Glutamatergic neuron (in vitro differentiated cells): Measurements from ENCODE around the gene DMAC1. TPM values are rescaled to one million over a fixed set of nuclear protein-coding genes. Genes with fewer than 3 reads are reported as not detected.

Experiments used
- DNase-seq: peaks from one replicate; pipeline ENCODE4 v3.0.0; 2022
- H3K27ac Mint-ChIP-seq: one replicate; pipeline ENCODE4 v1.8.0; 2020; ENCODE audit warnings: mild to moderate bottlenecking, mixed read lengths, inconsistent platforms; ENCODE audit not compliant: unreplicated experiment
- H3K27me3 Mint-ChIP-seq: one replicate; pipeline ENCODE4 v1.8.0; 2020; ENCODE audit warnings: mild to moderate bottlenecking, moderate library complexity, mixed read lengths, inconsistent platforms; ENCODE audit not compliant: unreplicated experiment
- H3K36me3 Mint-ChIP-seq: one replicate; pipeline ENCODE4 v1.8.0; 2020; ENCODE audit warnings: mild to moderate bottlenecking, mixed read lengths, inconsistent platforms; ENCODE audit not compliant: unreplicated experiment
- H3K4me1 Mint-ChIP-seq: one replicate; pipeline ENCODE4 v1.8.0; 2020; ENCODE audit warnings: mild to moderate bottlenecking, low read depth, mixed read lengths, inconsistent platforms; ENCODE audit not compliant: unreplicated experiment
- H3K4me3 Mint-ChIP-seq: one replicate; pipeline ENCODE4 v1.8.0; 2020; ENCODE audit warnings: mild to moderate bottlenecking, mixed read lengths, inconsistent platforms; ENCODE audit not compliant: unreplicated experiment
- H3K9me3 Mint-ChIP-seq: one replicate; pipeline ENCODE4 v1.8.0; 2020; ENCODE audit warnings: mild to moderate bottlenecking, moderate library complexity, mixed read lengths, inconsistent platforms; ENCODE audit not compliant: unreplicated experiment
- CTCF ChIP-seq: fragments of 200-600 bp; sonication (generic); IDR thresholded peaks from one replicate; pipeline ENCODE4 v1.5.0; 2021; ENCODE audit not compliant: partially characterized antibody, unreplicated experiment
- long read RNA-seq: library from polyadenylated mRNA; unstranded; transcript quantifications from one replicate; pipeline ENCODE4 v2.0.0, GENCODE V29; 2020; ENCODE audit not compliant: unreplicated experiment
- total RNA-seq: library from RNA; stranded (reverse); fragmentation: NEBNext Ultra II Directional; extraction: Animal tissue kit (Norgen Biotek cat#: 25700); gene quantifications from one replicate; pipeline ENCODE4 v1.2.1, GENCODE V29; 2021; ENCODE audit not compliant: unreplicated experiment

Gene DMAC1
- total RNA-seq, result 22.2 TPM
- long read RNA-seq, transcript DMAC1-201 (2 exons, 2,755 nt), result major isoform, 31 of 34 reads
- long read RNA-seq, partial matches to known transcripts, result 0 of 34 reads
- long read RNA-seq, other reads (novel, unspliced or antisense), result 3 of 34 reads

- Mint-ChIP-seq H3K4me3 (peak within 1 kb of the TSS; percentile 95), H3K9me3 (no peaks in the 10 kb centered on the region), H3K4me1 (peaks cover 4% of the 10 kb centered on the region), H3K27ac (no peak within 1 kb of the TSS), H3K27me3 (no peaks in the 10 kb centered on the region), H3K36me3 (no peaks in the 10 kb centered on the region)
- peak; percentile 81 for DNase-seq
- no peak for TF ChIP-seq CTCF
Observed at GRCh38 chr9:7799234-7799943, at the start of gene DMAC1. DMAC1 (minus strand) TSS chr9:7799778; CDS start chr9:7799734, 44 bp downstream.

- TF ChIP-seq CTCF, result no peak
- no peaks in the 10 kb centered on the region for H3K9me3 Mint-ChIP-seq
- H3K4me1 Mint-ChIP-seq, result peaks cover 4% of the 10 kb centered on the region
- no peak overlapping the region for H3K4me3 Mint-ChIP-seq
- no peaks in the 10 kb centered on the region for H3K27me3 Mint-ChIP-seq
- no peak overlapping the region for H3K27ac Mint-ChIP-seq
- H3K36me3 Mint-ChIP-seq, result no peaks in the 10 kb centered on the region
- DNase-seq, result no peak
Observed at GRCh38 chr9:7849362-7849761, 49.8 kb upstream of the DMAC1 start.

- H3K27me3 Mint-ChIP-seq, result no peaks in the 10 kb centered on the region
- no peaks in the 10 kb centered on the region for H3K9me3 Mint-ChIP-seq
Observed at GRCh38 chr9:7848498-7848897, 48.9 kb upstream of the DMAC1 start.

GRCh38 chr9:7844242-7844641, 44.7 kb upstream of the DMAC1 start:
- Mint-ChIP-seq H3K4me3 (no peak overlapping the region), H3K27me3 (no peaks in the 10 kb centered on the region), H3K9me3 (no peaks in the 10 kb centered on the region), H3K36me3 (no peaks in the 10 kb centered on the region), H3K4me1 (peaks cover 5% of the 10 kb centered on the region), H3K27ac (no peak overlapping the region)
- peak; percentile 28 for TF ChIP-seq CTCF
- no peak for DNase-seq

More at GRCh38 chr9:7848498-7848897, 48.9 kb upstream of the DMAC1 start:
- Mint-ChIP-seq H3K36me3 (no peaks in the 10 kb centered on the region), H3K4me3 (no peak overlapping the region), H3K27ac (no peak overlapping the region), H3K4me1 (peaks cover 9% of the 10 kb centered on the region)
- TF ChIP-seq CTCF, result no peak
- no peak for DNase-seq

- H3K4me1 Mint-ChIP-seq, result peaks cover 5% of the 10 kb centered on the region
- no peak overlapping the region for H3K27ac Mint-ChIP-seq
- no peak for TF ChIP-seq CTCF
- H3K36me3 Mint-ChIP-seq, result no peaks in the 10 kb centered on the region
- no peaks in the 10 kb centered on the region for H3K27me3 Mint-ChIP-seq
- H3K4me3 Mint-ChIP-seq, result no peak overlapping the region
- no peaks in the 10 kb centered on the region for H3K9me3 Mint-ChIP-seq
- DNase-seq, result no peak
Observed at GRCh38 chr9:7841831-7842230, 42.3 kb upstream of the DMAC1 start.
